ENCODE measurements around the gene TLDC2.
"Not testable (repeated sequence)": the region's sequence is repeated elsewhere in the genome, so short reads cannot be mapped to it uniquely, and the experiment has no call there.

Gene TLDC2

DNA sequence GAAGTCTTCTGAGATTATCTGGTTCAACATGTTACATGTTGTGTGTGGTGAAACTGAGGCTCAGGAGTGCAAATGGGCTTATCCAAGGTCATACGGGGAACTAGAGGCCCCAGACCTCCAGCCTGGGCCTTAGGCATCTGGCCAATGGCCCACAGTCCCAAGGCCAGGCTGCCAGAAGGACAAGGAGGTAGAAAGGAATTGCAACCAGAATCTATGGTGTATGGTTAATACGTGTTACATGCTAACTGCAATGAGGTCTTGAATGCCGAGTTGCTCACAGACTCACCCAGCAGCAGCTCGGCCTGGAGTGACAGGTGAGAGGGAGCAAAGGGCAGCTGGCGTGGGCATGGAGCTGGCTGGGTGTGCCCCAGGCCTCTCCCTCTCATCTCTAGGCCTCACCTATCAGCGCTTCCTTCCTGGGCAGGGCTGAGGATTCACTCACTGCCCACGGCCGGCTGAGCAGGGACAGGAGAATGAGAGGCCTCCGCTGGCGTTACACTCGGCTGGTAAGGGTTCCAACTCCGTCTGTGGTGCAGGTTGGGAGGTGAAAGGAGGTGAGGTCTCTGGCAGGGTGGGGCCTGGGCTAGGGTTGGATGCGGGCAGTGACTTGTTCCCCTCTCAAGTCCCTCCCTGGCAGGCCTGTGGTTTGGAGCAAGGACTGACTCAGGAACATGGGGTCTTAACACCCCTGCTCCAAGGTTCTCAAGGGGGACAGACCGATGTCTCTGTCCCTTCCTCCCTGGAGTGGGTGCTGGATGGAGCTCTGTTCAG, at the start of gene TLDC2:
TLDC2 (plus strand) TSS at position 437 of the 771 bp plus-strand sequence; CDS start at position 474, 37 bp downstream.
- in situ Hi-C loops (cut with HindIII; ENCODE audit: low sequenced_read_pairs) = no loop called here

- in situ Hi-C loops (cut with HindIII; ENCODE audit: low sequenced_read_pairs) = no loop called here
These were observed 49.2 kb upstream of the TLDC2 start for GRCh38 chr20:36826554-36827244.

DNA sequence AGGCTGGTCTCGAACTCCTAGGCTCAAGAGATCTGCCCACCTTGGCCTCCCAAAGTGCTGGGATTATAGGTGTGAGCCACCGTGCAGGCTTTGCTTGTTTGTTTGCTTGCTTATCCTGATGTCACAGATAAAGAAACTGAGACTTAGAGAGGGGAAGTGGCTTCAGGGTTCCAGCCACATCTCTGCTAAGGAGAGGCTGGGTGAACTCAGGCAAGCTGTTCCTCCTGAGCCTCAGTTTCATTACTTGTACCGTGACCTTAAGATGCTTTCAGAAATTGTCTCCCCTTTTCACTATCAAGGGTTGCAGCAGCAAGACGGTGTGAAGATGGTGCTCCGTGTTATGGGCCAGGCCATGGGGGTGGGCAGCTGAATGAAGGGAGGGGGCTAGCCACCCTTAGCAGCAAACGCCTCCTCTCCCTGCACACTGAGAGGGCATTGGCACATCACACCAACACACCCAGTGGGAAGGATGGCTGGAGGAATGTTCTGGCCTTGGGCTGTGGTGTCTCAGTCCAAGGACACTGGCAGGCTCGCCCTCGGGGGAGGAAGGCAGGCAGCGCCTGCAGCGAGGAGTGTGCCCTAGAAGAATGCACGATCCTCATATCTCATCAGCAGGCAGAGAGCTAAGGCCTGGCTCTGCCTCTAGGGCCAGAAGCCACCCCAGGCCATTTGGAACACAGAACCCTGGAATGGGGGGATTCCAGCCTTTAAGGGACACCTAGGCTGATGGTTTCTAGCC, 48.2 kb upstream of the TLDC2 start:
- in situ Hi-C loops (cut with HindIII; ENCODE audit: low sequenced_read_pairs) = no loop called here

- in situ Hi-C loops (cut with HindIII; ENCODE audit: low sequenced_read_pairs) = no loop called here
These were observed 44.9 kb upstream of the TLDC2 start for GRCh38 chr20:36830791-36831691.

DNA sequence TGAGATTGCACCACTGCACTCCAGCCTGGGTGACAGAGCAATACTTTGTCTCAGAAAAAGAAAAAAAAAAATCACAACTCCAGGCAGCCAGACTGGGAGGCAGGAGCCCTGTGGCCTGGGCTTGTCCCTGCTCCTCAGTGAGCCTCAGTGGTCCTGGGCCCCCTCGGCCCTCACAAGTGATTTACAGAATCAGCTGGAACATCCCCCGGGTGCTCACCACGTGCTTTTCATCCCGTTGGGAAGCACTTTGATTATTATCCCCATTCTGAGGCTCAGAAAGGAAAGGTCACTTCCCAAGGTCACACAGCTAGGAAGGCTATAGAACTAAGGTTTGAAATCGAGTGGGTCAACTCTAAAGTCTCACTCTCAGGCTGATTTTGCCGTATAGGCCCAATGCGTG, 43.1 kb upstream of the TLDC2 start:
- in situ Hi-C loops (cut with HindIII; ENCODE audit: low sequenced_read_pairs) = no loop called here

GRCh38 chr20:36833275-36834020, 42.5 kb upstream of the TLDC2 start:
- in situ Hi-C loops (cut with HindIII; ENCODE audit: low sequenced_read_pairs) = no loop called here

- in situ Hi-C loops (cut with HindIII; ENCODE audit: low sequenced_read_pairs) = no loop called here
These were observed 40.9 kb upstream of the TLDC2 start for GRCh38 chr20:36835025-36835424.

- in situ Hi-C loops (cut with HindIII; ENCODE audit: low sequenced_read_pairs) = no loop called here
These were observed 40.3 kb upstream of the TLDC2 start for GRCh38 chr20:36835453-36836198.

- in situ Hi-C loops (cut with HindIII; ENCODE audit: low sequenced_read_pairs) = no loop called here
These were observed 39.2 kb upstream of the TLDC2 start for GRCh38 chr20:36836591-36837269.

- in situ Hi-C loops (cut with HindIII; ENCODE audit: low sequenced_read_pairs) = not testable (repeated sequence)
These were observed 37.6 kb upstream of the TLDC2 start for GRCh38 chr20:36838376-36838775.

DNA sequence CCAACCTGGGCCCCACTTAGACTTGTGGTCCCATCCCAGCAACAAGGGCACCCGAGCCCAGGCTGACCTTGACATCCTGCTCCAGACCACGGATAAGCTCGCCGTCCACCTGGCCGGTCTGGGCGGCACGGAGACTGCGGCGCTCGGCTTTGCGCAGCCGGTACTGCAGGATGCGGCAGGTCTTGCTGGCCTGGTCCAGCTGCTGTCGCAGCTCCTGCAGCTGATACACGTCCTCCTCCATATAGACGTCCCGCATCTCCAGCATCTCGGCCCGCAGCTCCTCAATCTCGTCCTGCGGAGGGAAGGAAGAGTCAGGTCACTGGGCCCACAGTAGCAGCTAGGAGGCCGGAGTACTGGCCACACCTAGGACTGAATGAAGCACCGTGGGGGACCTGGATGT, 36.8 kb upstream of the TLDC2 start:
- in situ Hi-C loops (cut with HindIII; ENCODE audit: low sequenced_read_pairs) = no loop called here

- in situ Hi-C loops (cut with HindIII; ENCODE audit: low sequenced_read_pairs) = not testable (repeated sequence)
These were observed 34.9 kb upstream of the TLDC2 start for GRCh38 chr20:36841030-36841429.

DNA sequence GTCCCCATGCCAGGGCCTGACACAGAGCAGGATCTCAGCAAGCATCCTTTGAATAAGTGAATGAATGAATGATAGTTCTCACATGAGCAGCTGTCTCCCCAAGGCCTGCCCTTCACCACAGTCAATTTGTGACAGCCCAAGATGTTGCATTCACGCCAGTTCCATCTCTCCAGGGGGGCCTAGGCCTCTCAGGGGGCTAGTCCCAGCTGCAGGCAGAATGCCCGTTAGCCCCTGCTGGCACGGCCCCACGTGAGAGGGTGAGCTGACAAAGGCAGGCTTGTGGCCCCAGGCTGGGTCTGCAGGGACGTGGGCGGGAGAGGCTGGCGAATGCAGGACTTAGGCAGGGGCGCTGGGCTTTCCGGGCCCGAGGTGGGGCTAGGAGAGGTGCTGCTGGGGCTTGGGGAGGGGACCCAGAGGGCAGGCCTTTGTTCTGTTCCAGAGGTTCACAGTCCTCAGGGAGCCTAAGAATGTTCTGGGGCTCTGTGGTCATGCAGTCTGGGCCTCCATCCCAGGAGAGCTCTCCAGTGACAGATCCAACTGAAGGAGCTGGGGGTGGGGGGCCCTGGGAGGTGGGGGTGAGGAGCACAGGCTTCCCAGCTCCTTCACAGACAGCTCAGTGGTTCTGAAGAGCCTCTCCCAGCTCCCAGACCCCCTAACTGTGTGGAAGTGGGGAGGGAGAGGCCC, 30.5 kb upstream of the TLDC2 start:
- in situ Hi-C loops (cut with HindIII; ENCODE audit: low sequenced_read_pairs) = no loop called here

GRCh38 chr20:36847009-36847709, 28.8 kb upstream of the TLDC2 start:
- in situ Hi-C loops (cut with HindIII; ENCODE audit: low sequenced_read_pairs) = no loop called here

GRCh38 chr20:36847710-36848040, 28.3 kb upstream of the TLDC2 start:
- in situ Hi-C loops (cut with HindIII; ENCODE audit: low sequenced_read_pairs) = no loop called here

GRCh38 chr20:36848078-36848660, 27.8 kb upstream of the TLDC2 start:
- in situ Hi-C loops (cut with HindIII; ENCODE audit: low sequenced_read_pairs) = no loop called here

- in situ Hi-C loops (cut with HindIII; ENCODE audit: low sequenced_read_pairs) = no loop called here
These were observed 27.3 kb upstream of the TLDC2 start for GRCh38 chr20:36848677-36849076.
